H1 (cell line): ENCODE results near the gene EIF2B2. TPM values are rescaled to one million over a fixed set of nuclear protein-coding genes. Genes with fewer than 3 reads are reported as not detected.

Source experiments
- HDAC6 ChIP-seq: IDR thresholded peaks from one replicate; pipeline ENCODE4 v1.7.1; 2012; ENCODE audit warnings: low read depth, mild to moderate bottlenecking, inconsistent platforms, low read length, moderate library complexity
- SAP30 ChIP-seq: fragments of 300-600 bp; sonication (generic); IDR thresholded peaks from 2 replicates; pipeline ENCODE4 v1.7.1; 2012; ENCODE audit warnings: low read length, moderate library complexity, mild to moderate bottlenecking, inconsistent platforms; ENCODE audit not compliant: insufficient read depth, insufficient replicate concordance
- polyA plus RNA-seq, 7 experiments: library from polyadenylated mRNA; depleted of rRNA in 3 of 7; stranded (reverse) in 5 of 7; unstranded in 2 of 7; fragments of >200 nt in 5 of 7; fragments of 200-250 nt in 2 of 7; gene quantifications; 1 replicate in 5 of 7; 2 replicates in 1 of 7; 4 replicates in 1 of 7; pipeline versions ENCODE4 v1.2.1 to v1.2.3, GENCODE V29; 2011 to 2013; ENCODE audit warnings: missing spikeins in 2 of 7, mixed read lengths in 2 of 7
- total RNA-seq: library from RNA; stranded (reverse); fragmentation: NEBNext Ultra II Directional; extraction: Animal tissue kit (Norgen Biotek cat#: 25700); gene quantifications from 2 replicates; pipeline ENCODE4 v1.2.1, GENCODE V29; 2021

EIF2B2 gene
- total and polyA plus RNA-seq, 2 of the 8 experiments (the other 6 are each of a cell fraction or from before 2014, with no cell fraction given): 42.6 to 79.9 TPM

GRCh38 chr14:74974364-74975058, 28.2 kb upstream of the EIF2B2 start (continued):
- TF ChIP-seq HDAC6: no peak
- TF ChIP-seq SAP30: no peak
